ENCODE results near the gene MAP3K4. TPM values are rescaled to one million over a fixed set of nuclear protein-coding genes. Genes with fewer than 3 reads are reported as not detected.

MAP3K4 gene
- total RNA-seq, 1 donor from 2014 or later, result 31.9 TPM

DNA sequence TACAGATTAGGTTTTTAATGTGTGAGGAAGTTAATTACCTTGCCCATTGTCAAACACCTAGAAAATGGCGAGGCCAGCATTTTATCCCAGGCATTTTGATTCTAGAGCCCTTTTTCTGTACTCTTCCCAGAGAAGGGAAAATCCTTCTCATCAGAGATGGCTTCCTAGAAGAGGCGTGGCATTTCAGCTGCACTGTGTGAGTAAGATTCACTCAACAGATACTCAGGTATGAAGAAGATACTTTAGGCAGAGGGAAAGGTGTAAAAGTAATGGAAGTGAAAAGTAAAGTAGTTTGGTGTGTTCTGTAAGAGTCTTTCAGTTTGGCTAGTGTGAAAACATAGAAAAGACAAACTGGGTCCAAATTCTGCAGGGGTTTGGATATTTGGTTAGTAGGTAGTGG is 113.8 kb downstream of the MAP3K4 start:
- DNase-seq (ENCODE audit: low read depth), result no peak
- H3K4me3 ChIP-seq (ENCODE audit: low read depth, low read length), result no peak overlapping the region
- TF ChIP-seq, protein P1, sequence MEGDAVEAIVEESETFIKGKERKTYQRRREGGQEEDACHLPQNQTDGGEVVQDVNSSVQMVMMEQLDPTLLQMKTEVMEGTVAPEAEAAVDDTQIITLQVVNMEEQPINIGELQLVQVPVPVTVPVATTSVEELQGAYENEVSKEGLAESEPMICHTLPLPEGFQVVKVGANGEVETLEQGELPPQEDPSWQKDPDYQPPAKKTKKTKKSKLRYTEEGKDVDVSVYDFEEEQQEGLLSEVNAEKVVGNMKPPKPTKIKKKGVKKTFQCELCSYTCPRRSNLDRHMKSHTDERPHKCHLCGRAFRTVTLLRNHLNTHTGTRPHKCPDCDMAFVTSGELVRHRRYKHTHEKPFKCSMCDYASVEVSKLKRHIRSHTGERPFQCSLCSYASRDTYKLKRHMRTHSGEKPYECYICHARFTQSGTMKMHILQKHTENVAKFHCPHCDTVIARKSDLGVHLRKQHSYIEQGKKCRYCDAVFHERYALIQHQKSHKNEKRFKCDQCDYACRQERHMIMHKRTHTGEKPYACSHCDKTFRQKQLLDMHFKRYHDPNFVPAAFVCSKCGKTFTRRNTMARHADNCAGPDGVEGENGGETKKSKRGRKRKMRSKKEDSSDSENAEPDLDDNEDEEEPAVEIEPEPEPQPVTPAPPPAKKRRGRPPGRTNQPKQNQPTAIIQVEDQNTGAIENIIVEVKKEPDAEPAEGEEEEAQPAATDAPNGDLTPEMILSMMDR (conservative IDR thresholded peaks at IDR 0.05; ENCODE audit: low read depth, low read length), result no peak

GRCh38 chr6:161107779-161108730 is 116.5 kb downstream of the MAP3K4 start:
- no peak for DNase-seq (ENCODE audit: low read depth)

DNA sequence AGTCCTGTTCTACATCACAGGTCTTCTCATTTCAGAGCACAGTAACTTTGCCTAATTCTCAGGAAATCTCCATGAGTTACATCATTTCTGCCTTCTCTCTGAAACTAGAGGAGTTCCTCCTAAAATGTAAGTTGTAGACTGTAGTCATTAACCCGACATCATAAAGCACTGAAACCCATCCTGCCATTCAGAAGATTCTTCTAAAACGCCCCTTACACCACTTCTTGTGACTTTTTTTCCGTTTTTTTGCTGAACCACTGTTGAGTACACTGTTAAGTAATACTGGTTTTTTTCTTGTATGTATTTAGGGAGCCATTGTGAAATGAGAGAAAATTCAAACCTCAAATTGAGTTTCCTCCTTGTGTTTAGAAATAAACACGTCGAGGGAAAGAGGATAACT is 117.3 kb downstream of the MAP3K4 start:
- DNase-seq (ENCODE audit: low read depth), result no peak
- no peak overlapping the region for H3K4me3 ChIP-seq (ENCODE audit: low read depth, low read length)
- TF ChIP-seq, protein P1 (conservative IDR thresholded peaks at IDR 0.05; ENCODE audit: low read depth, low read length), result no peak

More at GRCh38 chr6:161107779-161108730, 116.5 kb downstream of the MAP3K4 start:
- no peak overlapping the region for H3K4me3 ChIP-seq (ENCODE audit: low read depth, low read length)
- TF ChIP-seq, protein P1 (conservative IDR thresholded peaks at IDR 0.05; ENCODE audit: low read depth, low read length), result no peak

GRCh38 chr6:161109366-161109765 is 117.8 kb downstream of the MAP3K4 start:
- no peak for DNase-seq (ENCODE audit: low read depth)
- H3K4me3 ChIP-seq (ENCODE audit: low read depth, low read length), result no peak overlapping the region
- TF ChIP-seq, protein P1 (conservative IDR thresholded peaks at IDR 0.05; ENCODE audit: low read depth, low read length), result no peak

- TF ChIP-seq, protein P1 (conservative IDR thresholded peaks at IDR 0.05; ENCODE audit: low read depth, low read length), result no peak
- no peak for DNase-seq (ENCODE audit: low read depth)
- H3K4me3 ChIP-seq (ENCODE audit: low read depth, low read length), result no peak overlapping the region
These were observed 118.6 kb downstream of the MAP3K4 start for GRCh38 chr6:161110028-161110779.

DNA sequence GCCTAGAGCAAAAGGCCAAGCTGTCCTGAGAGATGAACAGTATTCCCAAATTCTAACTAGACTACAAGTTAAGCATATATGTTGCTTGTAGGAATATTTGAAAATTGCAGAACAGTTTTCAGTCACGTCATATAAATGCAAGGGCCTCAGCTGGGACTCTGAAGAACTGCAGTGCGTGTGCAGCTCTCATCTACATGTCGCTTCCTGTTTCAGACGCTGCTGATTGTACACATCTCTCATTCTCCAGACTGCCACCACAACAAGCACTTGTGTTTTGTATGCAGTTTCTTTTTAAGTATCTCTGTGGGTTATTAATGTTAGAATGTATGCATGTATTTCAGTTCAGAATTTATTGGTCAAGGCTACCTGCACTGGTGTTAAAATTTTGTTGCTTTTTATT is 119.7 kb downstream of the MAP3K4 start:
- no peak for DNase-seq (ENCODE audit: low read depth)
- H3K4me3 ChIP-seq (ENCODE audit: low read depth, low read length), result no peak overlapping the region
- TF ChIP-seq, protein P1 (conservative IDR thresholded peaks at IDR 0.05; ENCODE audit: low read depth, low read length), result no peak
